WTC11 (cell line): ENCODE measurements around the gene SF3B1. TPM values are rescaled to one million over a fixed set of nuclear protein-coding genes. Genes with fewer than 3 reads are reported as not detected.

Source experiments
- ATAC-seq: fragments of 200-7000 bp; cut with Tn5 transposase; 2 replicates; pipeline ENCODE4 v1.10.0; 2021; ENCODE audit warnings: mild to moderate bottlenecking, moderate library complexity
- CTCF ChIA-PET: fragments of 300-600 bp; sonication (Branson Sonifier 250); formaldehyde crosslinking; loops from one replicate; lab custom pipeline; 2021; ENCODE audit warnings: antibody characterized with exemption; lab: Charles Lee
- POLR2A ChIA-PET: fragments of 350-600 bp; sonication (Branson Sonifier 250); formaldehyde crosslinking; loops from one replicate; lab custom pipeline; 2021; ENCODE audit warnings: antibody characterized with exemption; lab: Charles Lee
- DNase-seq: peaks from one replicate; pipeline ENCODE4 v3.0.0; 2021; ENCODE audit warnings: low spot score
- H3K27ac Mint-ChIP-seq: 2 replicates; pipeline ENCODE4 v1.8.0; 2021; ENCODE audit warnings: mixed read lengths
- H3K27me3 Mint-ChIP-seq: 2 replicates; pipeline ENCODE4 v1.8.0; 2021; ENCODE audit warnings: low read depth, mild to moderate bottlenecking, moderate library complexity, mixed read lengths
- H3K36me3 Mint-ChIP-seq: 2 replicates; pipeline ENCODE4 v1.8.0; 2021; ENCODE audit warnings: mixed read lengths
- H3K4me1 Mint-ChIP-seq: 2 replicates; pipeline ENCODE4 v1.8.0; 2022; ENCODE audit warnings: mixed read lengths
- H3K4me3 Mint-ChIP-seq: 2 replicates; pipeline ENCODE4 v1.8.0; 2021; ENCODE audit warnings: mild to moderate bottlenecking, moderate library complexity, mixed read lengths
- H3K9me3 Mint-ChIP-seq: 2 replicates; pipeline ENCODE4 v1.8.0; 2021; ENCODE audit warnings: mixed read lengths
- GABPB1 ChIP-seq: sonication (generic); formaldehyde crosslinking; IDR thresholded peaks from 2 replicates; pipeline ENCODE4 v1.8.1; 2023; ENCODE audit warnings: mild to moderate bottlenecking, missing genetic modification reagents
- IRF2 ChIP-seq: sonication (generic); formaldehyde crosslinking; IDR thresholded peaks from 2 replicates; pipeline ENCODE4 v1.8.0; 2022; ENCODE audit warnings: low read depth, missing genetic modification reagents, borderline replicate concordance
- JAZF1 ChIP-seq: fragments of 250-450 bp; sonication (Bioruptor Pico); IDR thresholded peaks from 2 replicates; pipeline ENCODE4 v1.9.0; 2021; ENCODE audit warnings: moderate library complexity, mild to moderate bottlenecking, inconsistent platforms
- JUN ChIP-seq: sonication (generic); formaldehyde crosslinking; IDR thresholded peaks from 2 replicates; pipeline ENCODE4 v1.8.0; 2023; ENCODE audit warnings: mild to moderate bottlenecking, missing genetic modification reagents
- MYBL2 ChIP-seq: sonication (generic); formaldehyde crosslinking; IDR thresholded peaks from 2 replicates; pipeline ENCODE4 v1.8.1; 2023; ENCODE audit warnings: mild to moderate bottlenecking, moderate library complexity, missing genetic modification reagents
- NR3C1 ChIP-seq: sonication (generic); formaldehyde crosslinking; conservative IDR thresholded peaks from 2 replicates; pipeline ENCODE4 v1.8.1; 2023; ENCODE audit warnings: low read depth, mild to moderate bottlenecking, missing genetic modification reagents
- RORB ChIP-seq: fragments of 250-450 bp; sonication (Bioruptor Pico); IDR thresholded peaks from 2 replicates; pipeline ENCODE4 v1.9.0; 2021; ENCODE audit warnings: mild to moderate bottlenecking
- SP1 ChIP-seq: sonication (generic); formaldehyde crosslinking; conservative IDR thresholded peaks from 2 replicates; pipeline ENCODE4 v1.8.1; 2022; ENCODE audit warnings: missing genetic modification reagents
- TEAD1 ChIP-seq: sonication (generic); formaldehyde crosslinking; IDR thresholded peaks from 2 replicates; pipeline ENCODE4 v1.8.0; 2022; ENCODE audit warnings: mild to moderate bottlenecking, missing genetic modification reagents
- TEAD4 ChIP-seq: sonication (generic); formaldehyde crosslinking; IDR thresholded peaks from 2 replicates; pipeline ENCODE4 v1.8.0; 2022; ENCODE audit warnings: mild to moderate bottlenecking, missing genetic modification reagents
- ZBTB21 ChIP-seq: sonication (generic); formaldehyde crosslinking; IDR thresholded peaks from 2 replicates; pipeline ENCODE4 v1.8.1; 2023; ENCODE audit warnings: mild to moderate bottlenecking, missing genetic modification reagents, borderline replicate concordance
- ZNF317 ChIP-seq: sonication (generic); formaldehyde crosslinking; IDR thresholded peaks from 2 replicates; pipeline ENCODE4 v1.8.1; 2023; ENCODE audit warnings: low read depth, mild to moderate bottlenecking, moderate library complexity, missing genetic modification reagents, borderline replicate concordance
- ZNF671 ChIP-seq: fragments of 250-450 bp; sonication (Bioruptor Pico); IDR thresholded peaks from 2 replicates; pipeline ENCODE4 v1.8.0; 2021; ENCODE audit warnings: mild to moderate bottlenecking
- total RNA-seq: library from RNA; stranded (reverse); gene quantifications from 3 replicates; pipeline ENCODE4 v1.2.3, GENCODE V29; 2021
- TF ChIP-seq, protein P1 (sequence below): sonication (generic); formaldehyde crosslinking; IDR thresholded peaks from 2 replicates; pipeline ENCODE4 v1.8.1; 2022; ENCODE audit warnings: mild to moderate bottlenecking, moderate library complexity, missing genetic modification reagents
- TF ChIP-seq, protein P2 (sequence below): fragments of 250-450 bp; sonication (Bioruptor Pico); IDR thresholded peaks from 2 replicates; pipeline ENCODE4 v2.1.2; 2022; ENCODE audit warnings: mild to moderate bottlenecking, moderate library complexity
- TF ChIP-seq, protein P3 (sequence below): sonication (generic); formaldehyde crosslinking; IDR thresholded peaks from 2 replicates; pipeline ENCODE4 v1.8.1; 2023; ENCODE audit warnings: mild to moderate bottlenecking, missing genetic modification reagents
- TF ChIP-seq, protein P4 (sequence below): sonication (generic); formaldehyde crosslinking; IDR thresholded peaks from 2 replicates; pipeline ENCODE4 v1.8.1; 2023; ENCODE audit warnings: mild to moderate bottlenecking, missing genetic modification reagents, moderate library complexity
- TF ChIP-seq, protein P5 (sequence below): fragments of 250-450 bp; sonication (Bioruptor Pico); conservative IDR thresholded peaks from 2 replicates; pipeline ENCODE4 v1.9.0; 2021; ENCODE audit warnings: mild to moderate bottlenecking
- TF ChIP-seq, protein P6 (sequence below): sonication (generic); formaldehyde crosslinking; IDR thresholded peaks from 2 replicates; pipeline ENCODE4 v1.8.0; 2022; ENCODE audit warnings: mild to moderate bottlenecking, missing genetic modification reagents
- TF ChIP-seq, protein P7 (sequence below): sonication (generic); formaldehyde crosslinking; IDR thresholded peaks from 2 replicates; pipeline ENCODE4 v1.8.1; 2022; ENCODE audit warnings: mild to moderate bottlenecking, missing genetic modification reagents, moderate library complexity, borderline replicate concordance

Gene SF3B1
- total RNA-seq, 1 experiment from 2014 or later: 321 TPM

DNA sequence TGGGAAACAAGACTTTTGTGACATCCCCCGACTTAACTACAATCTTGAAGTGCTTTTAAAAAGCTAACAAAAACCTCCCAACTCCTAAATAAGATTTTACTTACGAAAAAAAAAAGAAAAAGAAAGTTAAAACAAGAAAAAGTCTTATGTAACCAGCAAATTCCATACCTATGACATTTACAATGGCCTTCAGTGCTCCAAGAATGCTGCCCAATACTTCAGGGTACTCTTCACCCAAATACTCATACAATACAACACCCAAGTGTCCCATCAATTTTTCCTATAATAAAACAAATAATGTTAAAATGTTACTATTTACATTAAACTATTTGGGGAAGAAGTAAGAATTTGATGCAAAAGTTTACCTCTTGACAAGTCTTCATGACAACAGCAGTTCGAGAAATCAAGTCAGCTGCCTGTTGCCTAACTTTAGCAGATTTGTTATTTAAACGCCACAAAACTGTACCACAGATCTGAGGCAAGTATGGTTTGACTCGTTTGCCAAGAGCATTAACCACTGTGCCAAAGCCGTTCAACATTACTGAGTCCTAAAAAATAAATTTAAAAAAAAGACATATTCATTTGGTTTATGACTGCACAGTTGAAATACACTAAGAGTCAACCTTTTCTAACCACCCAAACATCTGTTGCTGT lies 34.8 kb downstream of the SF3B1 start:
- ChIA-PET CTCF (no interaction called here), POLR2A (no interaction called here)
- Mint-ChIP-seq H3K4me1 (no peaks in the 10 kb centered on the region), H3K4me3 (no peak overlapping the region), H3K9me3 (no peaks in the 10 kb centered on the region), H3K36me3 (peaks cover 84% of the 10 kb centered on the region), H3K27ac (no peak overlapping the region)
- no peak for DNase-seq
- TF ChIP-seq RORB (CRISPR knock-in tag): no peak
- TF ChIP-seq, protein P1, sequence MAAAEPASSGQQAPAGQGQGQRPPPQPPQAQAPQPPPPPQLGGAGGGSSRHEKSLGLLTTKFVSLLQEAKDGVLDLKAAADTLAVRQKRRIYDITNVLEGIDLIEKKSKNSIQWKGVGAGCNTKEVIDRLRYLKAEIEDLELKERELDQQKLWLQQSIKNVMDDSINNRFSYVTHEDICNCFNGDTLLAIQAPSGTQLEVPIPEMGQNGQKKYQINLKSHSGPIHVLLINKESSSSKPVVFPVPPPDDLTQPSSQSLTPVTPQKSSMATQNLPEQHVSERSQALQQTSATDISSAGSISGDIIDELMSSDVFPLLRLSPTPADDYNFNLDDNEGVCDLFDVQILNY (CRISPR knock-in tag): no peak
- TF ChIP-seq TEAD1 (CRISPR knock-in tag): no peak
- TF ChIP-seq ZNF671: no peak
- TF ChIP-seq, protein P2, sequence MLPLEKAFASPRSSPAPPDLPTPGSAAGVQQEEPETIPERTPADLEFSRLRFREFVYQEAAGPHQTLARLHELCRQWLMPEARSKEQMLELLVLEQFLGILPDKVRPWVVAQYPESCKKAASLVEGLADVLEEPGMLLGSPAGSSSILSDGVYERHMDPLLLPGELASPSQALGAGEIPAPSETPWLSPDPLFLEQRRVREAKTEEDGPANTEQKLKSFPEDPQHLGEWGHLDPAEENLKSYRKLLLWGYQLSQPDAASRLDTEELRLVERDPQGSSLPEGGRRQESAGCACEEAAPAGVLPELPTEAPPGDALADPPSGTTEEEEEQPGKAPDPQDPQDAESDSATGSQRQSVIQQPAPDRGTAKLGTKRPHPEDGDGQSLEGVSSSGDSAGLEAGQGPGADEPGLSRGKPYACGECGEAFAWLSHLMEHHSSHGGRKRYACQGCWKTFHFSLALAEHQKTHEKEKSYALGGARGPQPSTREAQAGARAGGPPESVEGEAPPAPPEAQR (CRISPR knock-in tag): no peak
- TF ChIP-seq, protein P3, sequence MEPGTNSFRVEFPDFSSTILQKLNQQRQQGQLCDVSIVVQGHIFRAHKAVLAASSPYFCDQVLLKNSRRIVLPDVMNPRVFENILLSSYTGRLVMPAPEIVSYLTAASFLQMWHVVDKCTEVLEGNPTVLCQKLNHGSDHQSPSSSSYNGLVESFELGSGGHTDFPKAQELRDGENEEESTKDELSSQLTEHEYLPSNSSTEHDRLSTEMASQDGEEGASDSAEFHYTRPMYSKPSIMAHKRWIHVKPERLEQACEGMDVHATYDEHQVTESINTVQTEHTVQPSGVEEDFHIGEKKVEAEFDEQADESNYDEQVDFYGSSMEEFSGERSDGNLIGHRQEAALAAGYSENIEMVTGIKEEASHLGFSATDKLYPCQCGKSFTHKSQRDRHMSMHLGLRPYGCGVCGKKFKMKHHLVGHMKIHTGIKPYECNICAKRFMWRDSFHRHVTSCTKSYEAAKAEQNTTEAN (CRISPR knock-in tag): no peak
- TF ChIP-seq MYBL2 (CRISPR knock-in tag): no peak
- no peak for TF ChIP-seq SP1 (CRISPR knock-in tag)
- no peak for TF ChIP-seq GABPB1 (CRISPR knock-in tag)
- TF ChIP-seq IRF2 (CRISPR knock-in tag): no peak
- TF ChIP-seq, protein P4, sequence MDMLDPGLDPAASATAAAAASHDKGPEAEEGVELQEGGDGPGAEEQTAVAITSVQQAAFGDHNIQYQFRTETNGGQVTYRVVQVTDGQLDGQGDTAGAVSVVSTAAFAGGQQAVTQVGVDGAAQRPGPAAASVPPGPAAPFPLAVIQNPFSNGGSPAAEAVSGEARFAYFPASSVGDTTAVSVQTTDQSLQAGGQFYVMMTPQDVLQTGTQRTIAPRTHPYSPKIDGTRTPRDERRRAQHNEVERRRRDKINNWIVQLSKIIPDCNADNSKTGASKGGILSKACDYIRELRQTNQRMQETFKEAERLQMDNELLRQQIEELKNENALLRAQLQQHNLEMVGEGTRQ (CRISPR knock-in tag): no peak
- TF ChIP-seq ZBTB21 (CRISPR knock-in tag): no peak
- TF ChIP-seq JAZF1 (CRISPR knock-in tag): no peak
- TF ChIP-seq TEAD4 (CRISPR knock-in tag): no peak
- TF ChIP-seq NR3C1 (CRISPR knock-in tag): no peak
- no peak for TF ChIP-seq JUN
- TF ChIP-seq ZNF317 (CRISPR knock-in tag): no peak
- TF ChIP-seq, protein P5, sequence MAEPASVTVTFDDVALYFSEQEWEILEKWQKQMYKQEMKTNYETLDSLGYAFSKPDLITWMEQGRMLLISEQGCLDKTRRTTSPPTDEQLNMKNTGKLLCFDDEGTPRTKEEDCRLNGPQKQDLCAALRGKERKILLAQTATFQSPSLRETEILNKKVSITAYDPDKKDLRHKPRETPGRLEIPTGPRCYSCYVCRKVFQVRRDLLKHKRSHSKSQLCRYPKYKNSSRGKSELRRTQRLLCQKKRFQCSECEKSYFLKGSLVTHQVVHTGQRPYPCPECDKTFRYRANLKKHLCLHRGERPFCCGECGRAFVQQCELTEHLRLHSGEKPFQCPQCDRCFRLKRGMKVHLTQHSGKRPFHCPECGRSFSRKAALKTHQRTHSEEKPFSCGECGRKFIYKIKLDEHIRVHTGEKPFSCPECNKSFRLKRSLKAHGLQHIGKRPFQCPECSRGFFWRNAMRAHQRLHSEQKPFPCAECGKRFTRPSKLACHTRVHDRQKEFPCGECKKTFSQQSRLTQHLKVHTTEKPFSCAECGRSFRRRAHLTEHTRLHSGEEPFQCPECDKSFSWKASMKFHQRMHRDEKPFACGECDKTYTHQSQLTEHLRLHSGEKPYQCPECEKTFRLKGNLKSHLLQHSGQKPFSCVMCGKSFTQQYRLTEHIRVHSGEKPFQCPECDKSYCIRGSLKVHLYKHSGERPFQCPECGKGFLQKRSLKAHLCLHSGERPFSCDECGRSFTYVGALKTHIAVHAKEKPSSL: no peak
- TF ChIP-seq, all 79 proteins: peak for 0
- no peaks in the 10 kb centered on the region for H3K27me3 Mint-ChIP-seq
- ATAC-seq: no peak

DNA sequence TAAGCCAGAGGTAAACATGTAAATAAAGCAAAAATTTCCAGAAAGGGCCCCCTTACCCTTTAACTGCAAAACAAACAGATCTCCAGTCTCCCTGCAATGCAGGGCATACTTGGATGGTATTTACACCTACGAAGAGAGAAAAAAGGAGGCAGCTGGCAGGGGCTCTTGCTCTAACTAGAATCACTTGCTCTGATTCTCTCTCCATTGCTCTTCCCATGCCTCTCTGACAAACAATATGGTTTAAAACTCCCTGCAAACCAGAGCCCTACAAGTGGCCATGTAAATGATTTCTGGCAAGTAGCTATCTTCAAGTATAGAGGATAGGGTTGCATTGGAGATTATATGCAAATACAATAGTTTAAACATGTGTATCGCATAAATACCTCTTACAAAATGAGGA lies 35.9 kb downstream of the SF3B1 start:
- no peaks in the 10 kb centered on the region for H3K4me1 Mint-ChIP-seq
- POLR2A ChIA-PET: interaction anchor here (1.6 kb wide), 1 partner anchor 10 kb away, joined by 5 read pairs; no protein-coding TSS in a partner anchor
- H3K27me3 Mint-ChIP-seq: no peaks in the 10 kb centered on the region
- H3K36me3 Mint-ChIP-seq: peaks cover 90% of the 10 kb centered on the region
- H3K27ac Mint-ChIP-seq: no peak overlapping the region
- ATAC-seq: no peak
- CTCF ChIA-PET: no interaction called here
- DNase-seq: no peak
- H3K4me3 Mint-ChIP-seq: no peak overlapping the region
- TF ChIP-seq, protein P6, sequence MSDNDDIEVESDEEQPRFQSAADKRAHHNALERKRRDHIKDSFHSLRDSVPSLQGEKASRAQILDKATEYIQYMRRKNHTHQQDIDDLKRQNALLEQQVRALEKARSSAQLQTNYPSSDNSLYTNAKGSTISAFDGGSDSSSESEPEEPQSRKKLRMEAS (CRISPR knock-in tag): no peak
- TF ChIP-seq, protein P7, sequence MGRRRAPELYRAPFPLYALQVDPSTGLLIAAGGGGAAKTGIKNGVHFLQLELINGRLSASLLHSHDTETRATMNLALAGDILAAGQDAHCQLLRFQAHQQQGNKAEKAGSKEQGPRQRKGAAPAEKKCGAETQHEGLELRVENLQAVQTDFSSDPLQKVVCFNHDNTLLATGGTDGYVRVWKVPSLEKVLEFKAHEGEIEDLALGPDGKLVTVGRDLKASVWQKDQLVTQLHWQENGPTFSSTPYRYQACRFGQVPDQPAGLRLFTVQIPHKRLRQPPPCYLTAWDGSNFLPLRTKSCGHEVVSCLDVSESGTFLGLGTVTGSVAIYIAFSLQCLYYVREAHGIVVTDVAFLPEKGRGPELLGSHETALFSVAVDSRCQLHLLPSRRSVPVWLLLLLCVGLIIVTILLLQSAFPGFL: no peak
- H3K9me3 Mint-ChIP-seq: no peaks in the 10 kb centered on the region
